ENCODE measurements around the gene VWA5B2.

VWA5B2 gene

DNA sequence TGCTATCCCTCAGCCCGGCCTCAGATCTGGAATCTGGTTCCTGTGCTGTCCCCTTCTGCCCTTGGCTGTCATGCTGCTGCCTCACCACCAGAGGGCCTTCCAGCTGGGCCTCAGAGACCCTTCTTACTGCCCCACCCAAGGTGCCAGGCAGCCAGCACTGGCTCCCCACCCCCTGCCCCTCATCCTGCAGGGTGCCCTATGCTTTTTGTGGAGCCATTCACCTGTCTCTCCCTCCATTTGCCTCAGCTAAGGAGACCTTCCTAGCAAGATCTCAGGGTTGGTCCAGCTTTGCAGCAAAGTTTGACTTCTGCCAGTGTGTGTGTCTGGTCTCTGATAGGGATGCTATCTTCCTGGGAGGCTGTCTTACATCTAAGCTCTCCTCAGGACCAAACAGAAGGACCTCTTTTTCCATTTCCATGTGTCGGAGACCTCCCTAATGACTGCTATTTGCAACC, 1.9 kb upstream of the VWA5B2 start:
- DNase-seq = peak; percentile 63

GRCh38 chr3:184228376-184229137, 828 bp upstream of the VWA5B2 start:
- DNase-seq = no peak

GRCh38 chr3:184230081-184230602, 757 bp downstream of the VWA5B2 start:
- no peak for DNase-seq

DNA sequence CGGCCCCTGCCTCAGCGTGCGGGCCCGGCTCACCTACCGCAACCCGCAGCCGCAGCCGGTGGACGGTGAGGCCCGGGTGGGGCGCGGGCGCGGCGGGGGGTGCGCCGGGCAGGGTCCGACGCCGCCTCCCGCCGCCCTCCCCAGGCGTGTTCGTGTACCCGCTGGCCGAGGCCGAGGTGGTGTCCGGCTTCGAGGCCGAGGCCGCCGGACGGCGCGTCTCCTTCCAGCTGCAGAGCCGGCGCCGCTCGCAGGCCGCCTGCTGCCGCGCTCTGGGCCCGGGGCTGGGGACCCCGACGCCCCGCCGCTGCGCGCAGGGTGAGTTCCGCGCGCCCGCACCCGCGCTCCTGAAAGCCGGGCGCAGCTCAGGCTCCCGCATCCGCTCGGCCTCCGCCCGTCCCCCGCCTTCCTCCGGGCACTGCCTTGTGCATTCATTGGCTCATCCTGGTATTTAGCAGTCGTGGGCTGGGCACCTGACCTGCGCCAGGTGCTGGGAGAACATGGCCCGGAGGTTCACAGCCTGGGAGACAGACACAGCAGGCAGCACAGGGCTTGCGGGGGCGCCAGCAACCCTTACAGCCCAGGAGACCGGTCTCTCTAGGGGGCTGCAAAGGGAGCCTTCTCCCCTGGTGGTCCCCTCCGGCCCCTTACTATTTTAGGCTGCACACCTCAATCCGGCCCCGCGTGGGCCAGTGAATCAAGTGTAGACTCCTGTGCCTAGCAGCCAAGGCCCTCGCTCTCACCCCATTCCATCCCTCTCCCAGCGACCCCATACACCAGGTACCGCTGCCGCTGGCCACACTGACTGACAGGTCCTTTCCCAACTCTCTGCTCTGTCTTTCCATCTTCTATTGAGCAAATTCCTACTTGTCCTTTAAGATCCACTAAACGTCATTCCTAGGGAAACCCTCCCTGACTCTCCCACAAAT, 1.5 kb downstream of the VWA5B2 start:
- DNase-seq = no peak

- no peak for DNase-seq
Measured at GRCh38 chr3:184231671-184232070, 2.3 kb downstream of the VWA5B2 start.

DNA sequence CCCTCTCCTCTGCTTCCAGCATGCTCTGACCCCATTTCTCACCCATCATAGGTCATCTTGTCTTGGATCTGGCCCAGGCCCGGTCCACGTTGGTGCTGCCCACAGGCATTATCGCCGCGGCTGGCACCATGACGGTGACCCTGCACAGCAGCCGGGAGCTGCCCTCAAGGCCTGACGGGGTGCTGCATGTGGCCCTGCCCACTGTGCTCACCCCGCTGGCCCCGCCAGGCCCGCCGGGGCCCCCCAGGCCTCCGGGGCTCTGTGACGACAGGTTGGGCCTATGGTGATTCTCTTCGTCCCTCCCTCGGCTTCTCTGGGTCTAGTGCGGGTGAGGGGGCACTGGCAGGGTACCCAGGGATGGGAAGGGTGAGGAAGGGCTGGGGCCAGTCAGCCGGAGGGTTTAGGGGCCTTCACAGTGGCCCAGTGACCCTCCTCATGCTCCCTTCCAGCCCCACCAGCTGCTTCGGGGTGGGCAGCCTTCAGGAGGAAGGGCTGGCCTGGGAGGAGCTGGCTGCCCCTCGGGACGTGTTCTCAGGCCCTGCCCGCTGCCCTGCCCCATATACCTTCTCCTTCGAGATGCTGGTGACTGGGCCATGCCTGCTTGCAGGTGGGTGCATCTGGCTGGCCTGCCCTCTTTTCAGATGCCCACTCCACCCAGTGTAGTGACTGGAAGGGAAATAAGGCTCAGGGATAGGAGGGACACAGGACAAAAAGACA, 3.9 kb downstream of the VWA5B2 start:
- DNase-seq = no peak

GRCh38 chr3:184234224-184234623, 4.8 kb downstream of the VWA5B2 start:
- no peak for DNase-seq

- no peak for DNase-seq
Measured at GRCh38 chr3:184234671-184235380, 5.4 kb downstream of the VWA5B2 start.

DNA sequence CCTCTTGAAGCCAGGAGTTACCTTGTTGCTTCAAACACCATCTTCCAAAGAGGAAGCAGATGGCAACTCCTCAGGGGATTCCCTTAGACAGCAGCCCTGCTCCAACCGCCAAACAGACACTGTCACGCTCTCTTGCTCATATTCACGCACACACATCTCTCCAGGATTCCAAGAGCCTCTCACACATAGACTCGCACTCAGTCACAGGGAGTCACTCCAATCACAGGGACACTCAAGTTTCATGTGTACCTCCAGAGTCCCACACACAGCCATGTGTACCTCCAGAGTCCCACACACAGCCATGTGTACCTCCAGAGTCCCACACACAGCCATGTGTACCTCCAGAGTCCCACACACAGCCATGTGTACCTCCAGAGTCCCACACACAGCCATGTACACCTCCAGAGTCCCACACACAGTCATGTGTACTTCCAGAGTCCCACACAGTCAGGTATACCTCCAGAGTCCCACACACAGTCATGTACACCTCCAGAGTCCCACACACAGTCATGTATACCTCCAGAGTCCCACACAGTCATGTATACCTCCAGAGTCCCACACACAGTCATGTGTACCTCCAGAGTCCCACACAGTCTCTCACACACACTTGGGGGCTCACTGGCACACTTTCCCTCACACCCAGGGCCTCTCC, 6.1 kb downstream of the VWA5B2 start:
- no peak for DNase-seq

GRCh38 chr3:184236033-184236410, 6.6 kb downstream of the VWA5B2 start:
- no peak for DNase-seq

DNA sequence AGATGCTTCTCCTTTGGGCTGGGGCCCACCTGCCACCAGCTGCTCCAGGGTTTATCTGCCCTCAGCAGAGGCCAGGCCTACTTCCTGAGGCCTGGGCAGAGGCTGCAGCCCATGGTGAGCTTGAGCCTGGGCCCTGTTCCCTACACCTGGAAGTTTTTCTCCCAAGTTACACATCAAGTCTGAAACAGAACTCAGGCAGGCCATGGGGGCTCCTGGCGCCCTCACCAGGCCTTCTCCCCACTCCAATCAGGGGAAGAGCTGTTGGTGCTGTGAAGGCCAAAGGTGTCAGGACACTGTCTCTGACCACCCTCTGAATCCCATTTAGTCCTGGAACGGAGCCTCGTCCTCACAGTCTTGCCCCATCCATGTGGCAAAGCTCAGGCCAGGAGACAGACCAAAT, 7.3 kb downstream of the VWA5B2 start:
- no peak for DNase-seq

DNA sequence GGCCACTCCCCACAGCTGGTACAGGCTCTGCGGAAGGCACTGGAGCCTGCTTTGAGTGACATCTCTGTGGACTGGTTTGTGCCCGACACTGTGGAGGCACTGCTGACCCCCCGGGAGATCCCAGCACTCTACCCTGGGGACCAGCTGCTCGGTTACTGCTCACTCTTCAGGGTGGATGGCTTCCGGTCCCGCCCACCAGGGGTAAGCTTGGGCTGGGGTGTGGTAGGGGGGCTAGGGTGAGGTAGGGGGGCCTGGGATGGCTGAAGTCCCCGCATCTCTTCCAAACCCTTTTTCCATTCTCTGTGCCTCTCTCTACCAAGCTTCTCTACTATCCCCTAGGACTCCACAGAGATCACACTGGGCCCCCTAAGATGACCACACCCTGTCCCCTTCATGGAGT, 7.8 kb downstream of the VWA5B2 start:
- no peak for DNase-seq

- no peak for DNase-seq
Measured at GRCh38 chr3:184237807-184238206, 8.4 kb downstream of the VWA5B2 start.

DNA sequence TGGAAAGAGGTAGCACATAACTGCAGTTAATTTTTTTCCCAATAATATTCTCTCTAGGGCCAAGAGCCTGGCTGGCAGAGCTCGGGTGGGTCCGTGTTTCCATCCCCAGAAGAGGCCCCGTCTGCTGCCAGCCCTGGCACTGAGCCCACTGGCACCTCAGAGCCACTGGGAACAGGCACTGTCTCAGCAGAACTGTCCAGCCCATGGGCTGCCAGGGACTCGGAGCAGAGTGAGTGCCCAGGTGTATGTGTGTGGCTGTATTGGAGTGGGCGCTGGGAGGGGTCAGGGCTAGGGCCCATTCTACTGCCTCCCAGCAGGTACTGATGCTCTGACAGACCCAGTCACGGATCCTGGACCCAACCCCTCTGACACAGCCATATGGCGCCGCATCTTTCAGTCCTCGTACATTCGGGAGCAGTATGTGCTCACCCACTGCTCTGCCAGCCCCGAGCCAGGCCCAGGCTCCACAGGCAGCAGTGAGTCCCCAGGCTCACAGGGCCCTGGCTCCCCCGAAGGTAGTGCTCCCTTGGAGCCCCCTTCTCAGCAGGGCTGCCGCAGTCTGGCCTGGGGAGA, 8.9 kb downstream of the VWA5B2 start:
- no peak for DNase-seq

- no peak for DNase-seq
Measured at GRCh38 chr3:184239221-184239620, 9.8 kb downstream of the VWA5B2 start.

GRCh38 chr3:184239708-184240107, 10.3 kb downstream of the VWA5B2 start:
- no peak for DNase-seq

DNA sequence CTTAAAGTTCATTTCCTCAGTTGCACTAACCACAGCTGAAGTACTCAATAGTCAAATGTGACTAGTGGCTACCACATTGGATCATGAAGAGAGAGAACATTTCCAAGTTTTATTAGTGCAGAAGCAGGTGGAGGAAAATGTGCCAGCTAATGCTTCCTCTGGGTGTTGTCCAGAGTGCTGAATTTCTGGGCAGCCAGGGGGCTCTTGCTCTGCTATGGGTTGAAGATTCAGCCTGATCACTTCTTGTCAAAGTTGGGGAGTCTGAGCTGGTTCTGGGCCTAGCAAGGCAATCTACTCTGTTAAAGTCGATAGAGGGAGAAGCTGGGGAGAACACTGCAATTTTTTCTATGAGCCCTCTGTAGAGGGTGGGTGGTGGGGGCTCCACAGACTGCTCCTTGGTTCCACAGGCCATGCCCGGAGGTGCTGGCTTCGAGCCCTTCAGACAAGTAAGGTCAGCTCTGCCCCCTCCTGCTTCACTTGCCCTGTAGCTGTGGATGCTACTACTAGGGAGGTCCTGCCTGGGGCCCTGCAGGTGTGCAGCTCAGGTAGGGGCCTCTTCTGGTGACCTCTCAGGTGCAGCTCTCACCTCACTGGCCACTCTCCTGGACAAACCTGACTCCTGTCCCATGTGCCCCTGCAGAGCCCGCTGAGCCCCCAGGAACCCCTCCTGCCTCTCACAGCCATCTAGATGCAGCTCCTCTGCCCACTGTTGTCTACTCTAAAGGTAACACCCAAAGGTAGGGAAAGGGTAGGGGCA, 11.2 kb downstream of the VWA5B2 start:
- no peak for DNase-seq

- DNase-seq = no peak
Measured at GRCh38 chr3:184241141-184241446, 11.7 kb downstream of the VWA5B2 start.

- no peak for DNase-seq
Measured at GRCh38 chr3:184241447-184242296, 12.3 kb downstream of the VWA5B2 start.

- no peak for DNase-seq
Measured at GRCh38 chr3:184242297-184242685, 12.9 kb downstream of the VWA5B2 start.

Measured in CD4-positive, alpha-beta T cell treated with Interleukin-21 for 1 hour (primary cell).